Measurements from ENCODE around the gene SYNJ2.

The SYNJ2 gene

DNA sequence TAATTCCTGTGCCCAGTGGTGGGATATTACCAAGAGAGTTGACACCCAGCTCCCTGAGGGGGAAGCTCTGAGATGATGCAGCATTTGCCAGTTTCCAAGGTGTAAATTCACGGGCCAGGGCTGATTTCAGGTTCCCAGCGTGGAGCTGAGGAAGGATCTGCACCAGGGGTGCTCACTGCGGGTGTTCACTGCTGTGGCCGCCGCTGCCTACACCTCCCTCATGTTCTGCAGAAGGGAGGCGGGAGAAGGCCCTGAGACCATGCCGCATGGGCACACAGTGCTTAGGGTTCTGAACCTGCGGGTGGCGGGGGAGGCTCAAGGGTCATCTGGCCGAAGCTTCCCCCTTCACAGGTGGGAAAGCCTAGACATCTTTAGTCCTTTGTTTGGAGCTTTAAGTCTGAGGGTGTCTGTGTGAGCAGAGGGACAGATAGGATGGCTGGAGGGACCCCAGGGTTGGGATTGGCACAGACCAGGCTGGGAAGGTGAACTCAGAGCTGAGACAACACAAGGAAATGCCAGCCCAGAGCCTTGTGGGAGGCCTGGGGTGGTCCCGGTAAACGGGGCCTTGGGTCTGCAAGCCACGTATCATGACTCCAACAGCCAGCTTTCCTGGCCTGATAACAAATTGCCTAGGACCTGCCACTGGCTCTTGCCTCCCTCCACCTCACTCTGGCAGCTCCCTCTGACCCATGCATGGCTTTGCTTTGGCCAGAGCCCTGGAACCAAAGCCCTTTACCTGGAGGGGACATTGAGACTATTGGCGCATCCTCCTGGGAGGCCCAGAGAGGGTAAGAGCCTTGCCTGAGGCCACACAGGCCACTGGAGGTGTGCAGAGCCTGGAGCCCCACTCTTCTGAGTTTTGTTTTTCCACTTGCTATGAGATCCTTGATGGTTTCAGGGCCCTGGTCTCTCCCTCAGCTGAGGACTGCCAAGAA lies 40.4 kb downstream of the SYNJ2 start:
- TF ChIP-seq ZBTB7A (IDR thresholded peaks at IDR 0.05; ENCODE audit: low read depth) (no peak), TEAD4 (IDR thresholded peaks at IDR 0.05) (no peak), EP300 (IDR thresholded peaks at IDR 0.05; ENCODE audit: borderline replicate concordance) (no peak), TAF1 (IDR thresholded peaks at IDR 0.05; ENCODE audit: low read depth) (no peak), YY1 (IDR thresholded peaks at IDR 0.05; ENCODE audit: low read depth) (no peak), TCF12 (IDR thresholded peaks at IDR 0.05; ENCODE audit: low read depth) (no peak)
- TF ChIP-seq, protein P1, sequence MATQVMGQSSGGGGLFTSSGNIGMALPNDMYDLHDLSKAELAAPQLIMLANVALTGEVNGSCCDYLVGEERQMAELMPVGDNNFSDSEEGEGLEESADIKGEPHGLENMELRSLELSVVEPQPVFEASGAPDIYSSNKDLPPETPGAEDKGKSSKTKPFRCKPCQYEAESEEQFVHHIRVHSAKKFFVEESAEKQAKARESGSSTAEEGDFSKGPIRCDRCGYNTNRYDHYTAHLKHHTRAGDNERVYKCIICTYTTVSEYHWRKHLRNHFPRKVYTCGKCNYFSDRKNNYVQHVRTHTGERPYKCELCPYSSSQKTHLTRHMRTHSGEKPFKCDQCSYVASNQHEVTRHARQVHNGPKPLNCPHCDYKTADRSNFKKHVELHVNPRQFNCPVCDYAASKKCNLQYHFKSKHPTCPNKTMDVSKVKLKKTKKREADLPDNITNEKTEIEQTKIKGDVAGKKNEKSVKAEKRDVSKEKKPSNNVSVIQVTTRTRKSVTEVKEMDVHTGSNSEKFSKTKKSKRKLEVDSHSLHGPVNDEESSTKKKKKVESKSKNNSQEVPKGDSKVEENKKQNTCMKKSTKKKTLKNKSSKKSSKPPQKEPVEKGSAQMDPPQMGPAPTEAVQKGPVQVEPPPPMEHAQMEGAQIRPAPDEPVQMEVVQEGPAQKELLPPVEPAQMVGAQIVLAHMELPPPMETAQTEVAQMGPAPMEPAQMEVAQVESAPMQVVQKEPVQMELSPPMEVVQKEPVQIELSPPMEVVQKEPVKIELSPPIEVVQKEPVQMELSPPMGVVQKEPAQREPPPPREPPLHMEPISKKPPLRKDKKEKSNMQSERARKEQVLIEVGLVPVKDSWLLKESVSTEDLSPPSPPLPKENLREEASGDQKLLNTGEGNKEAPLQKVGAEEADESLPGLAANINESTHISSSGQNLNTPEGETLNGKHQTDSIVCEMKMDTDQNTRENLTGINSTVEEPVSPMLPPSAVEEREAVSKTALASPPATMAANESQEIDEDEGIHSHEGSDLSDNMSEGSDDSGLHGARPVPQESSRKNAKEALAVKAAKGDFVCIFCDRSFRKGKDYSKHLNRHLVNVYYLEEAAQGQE (IDR thresholded peaks at IDR 0.05; ENCODE audit: low read depth) = no peak
- TF ChIP-seq, protein P2, sequence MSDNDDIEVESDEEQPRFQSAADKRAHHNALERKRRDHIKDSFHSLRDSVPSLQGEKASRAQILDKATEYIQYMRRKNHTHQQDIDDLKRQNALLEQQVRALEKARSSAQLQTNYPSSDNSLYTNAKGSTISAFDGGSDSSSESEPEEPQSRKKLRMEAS (IDR thresholded peaks at IDR 0.05) = no peak

DNA sequence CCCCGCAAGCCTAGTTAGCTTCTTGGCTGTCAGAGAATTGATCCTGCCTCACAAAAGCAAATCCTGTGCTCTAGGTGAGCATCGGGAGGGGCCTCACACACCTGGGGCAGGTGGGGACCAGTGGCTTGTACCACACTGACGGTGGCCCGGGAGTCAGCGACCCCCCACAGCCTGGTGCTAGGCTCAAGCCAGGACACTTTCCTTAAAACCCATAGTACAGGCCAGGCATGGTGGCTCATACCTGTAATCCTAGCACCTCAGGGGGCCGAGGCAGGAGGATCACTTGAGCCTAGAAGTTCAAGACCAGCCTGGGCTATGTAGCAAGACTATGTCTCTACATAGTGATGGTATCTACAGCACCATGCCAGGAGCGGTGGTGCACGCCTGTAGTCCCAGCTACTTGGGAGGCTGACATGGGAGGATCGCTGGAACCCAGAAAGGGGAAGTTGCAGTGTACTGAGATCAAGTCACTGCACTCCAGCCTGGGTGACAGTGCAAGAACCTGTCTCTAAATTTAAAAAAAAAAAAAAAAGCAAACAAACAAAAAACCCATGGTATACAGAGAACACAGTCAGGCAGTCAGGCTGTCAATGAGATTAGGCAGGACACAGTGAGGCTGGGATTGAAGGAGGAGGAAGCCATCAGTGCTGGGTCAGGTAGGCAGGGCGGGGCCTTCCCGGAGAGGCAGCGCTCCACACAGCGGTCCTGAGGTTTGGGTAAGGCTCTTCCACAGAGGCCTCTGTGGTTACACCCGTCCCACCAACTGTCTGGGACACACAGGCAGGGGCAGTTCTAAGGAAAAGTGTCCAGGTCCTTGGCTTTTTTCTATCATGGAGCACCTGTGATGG lies 41.3 kb downstream of the SYNJ2 start:
- TF ChIP-seq, protein P2 (IDR thresholded peaks at IDR 0.05) = no peak
- TF ChIP-seq CEBPB (IDR thresholded peaks at IDR 0.05) (no peak), YY1 (IDR thresholded peaks at IDR 0.05; ENCODE audit: low read depth) (no peak), RAD21 (IDR thresholded peaks at IDR 0.05; ENCODE audit: low read depth) (no peak), ZBTB7A (IDR thresholded peaks at IDR 0.05; ENCODE audit: low read depth) (no peak), NFIC (IDR thresholded peaks at IDR 0.05) (no peak), TEAD4 (IDR thresholded peaks at IDR 0.05) (no peak), TCF12 (IDR thresholded peaks at IDR 0.05; ENCODE audit: low read depth) (no peak)

DNA sequence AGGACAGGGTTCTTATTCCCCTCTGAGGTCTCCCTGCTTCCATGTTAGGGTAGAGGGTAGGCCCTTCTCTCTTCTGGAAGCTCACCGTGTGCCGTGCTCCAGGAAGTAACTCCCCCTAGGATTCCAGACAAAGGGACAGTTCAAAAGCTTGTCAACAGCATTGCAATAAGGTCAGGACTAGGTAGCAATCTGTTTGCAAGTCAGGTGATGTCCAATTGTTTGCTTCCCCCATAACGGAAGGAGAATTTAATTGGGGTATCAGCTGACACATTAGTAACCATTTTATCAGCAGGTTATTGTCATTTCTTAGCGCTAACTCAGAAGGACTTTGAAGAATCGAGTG lies 41.9 kb downstream of the SYNJ2 start:
- TF ChIP-seq TEAD4 (IDR thresholded peaks at IDR 0.05) (no peak), ZBTB7A (IDR thresholded peaks at IDR 0.05; ENCODE audit: low read depth) (no peak), TAF1 (IDR thresholded peaks at IDR 0.05; ENCODE audit: low read depth) (no peak), EGR1 (IDR thresholded peaks at IDR 0.05) (no peak), RAD21 (IDR thresholded peaks at IDR 0.05; ENCODE audit: low read depth) (no peak), YY1 (IDR thresholded peaks at IDR 0.05; ENCODE audit: low read depth) (no peak)
- TF ChIP-seq, protein P1 (IDR thresholded peaks at IDR 0.05; ENCODE audit: low read depth) = no peak

DNA sequence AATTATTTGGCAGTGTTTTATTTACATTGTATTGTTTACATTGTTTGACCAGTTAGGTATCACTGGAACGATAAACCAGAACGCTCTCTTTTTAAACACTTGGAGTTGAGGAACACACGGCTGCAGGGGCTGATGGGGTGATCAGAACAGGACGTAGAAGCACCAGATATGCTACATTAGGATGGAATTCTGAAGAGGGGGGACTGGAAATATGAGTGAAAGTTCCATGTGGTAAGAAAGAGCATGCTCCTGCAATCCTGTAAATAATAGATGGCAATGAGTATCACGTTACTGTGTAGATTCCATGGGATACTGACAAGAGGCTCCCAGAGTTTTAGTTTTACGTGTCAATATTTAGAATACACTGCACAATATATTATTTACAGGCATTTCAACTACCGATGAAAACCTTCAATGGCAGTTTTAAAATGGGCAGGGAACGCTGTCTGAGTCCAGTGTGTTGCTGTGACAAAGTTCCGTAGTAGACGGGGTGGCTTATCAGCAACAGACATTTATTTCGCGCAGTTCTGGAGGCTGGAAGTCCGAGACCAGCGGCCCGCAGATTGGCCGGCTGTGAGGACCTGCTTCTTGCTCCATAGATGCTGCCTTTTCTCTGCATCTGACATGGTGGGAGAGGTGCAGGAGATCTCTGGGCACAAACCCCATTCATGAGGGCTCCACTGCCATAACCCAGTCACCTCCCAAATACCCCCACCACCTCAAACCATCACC lies 43.1 kb downstream of the SYNJ2 start:
- TF ChIP-seq ZBTB7A (IDR thresholded peaks at IDR 0.05; ENCODE audit: low read depth) (no peak), TCF12 (IDR thresholded peaks at IDR 0.05; ENCODE audit: low read depth) (no peak), EP300 (IDR thresholded peaks at IDR 0.05; ENCODE audit: borderline replicate concordance) (no peak), CEBPB (IDR thresholded peaks at IDR 0.05) (no peak), RAD21 (IDR thresholded peaks at IDR 0.05; ENCODE audit: low read depth) (no peak), TEAD4 (IDR thresholded peaks at IDR 0.05) (no peak), EGR1 (IDR thresholded peaks at IDR 0.05) (no peak), YY1 (IDR thresholded peaks at IDR 0.05; ENCODE audit: low read depth) (no peak), NFIC (IDR thresholded peaks at IDR 0.05) (no peak), CREB1 (IDR thresholded peaks at IDR 0.05; ENCODE audit: low read depth) (no peak)
- TF ChIP-seq, protein P3, sequence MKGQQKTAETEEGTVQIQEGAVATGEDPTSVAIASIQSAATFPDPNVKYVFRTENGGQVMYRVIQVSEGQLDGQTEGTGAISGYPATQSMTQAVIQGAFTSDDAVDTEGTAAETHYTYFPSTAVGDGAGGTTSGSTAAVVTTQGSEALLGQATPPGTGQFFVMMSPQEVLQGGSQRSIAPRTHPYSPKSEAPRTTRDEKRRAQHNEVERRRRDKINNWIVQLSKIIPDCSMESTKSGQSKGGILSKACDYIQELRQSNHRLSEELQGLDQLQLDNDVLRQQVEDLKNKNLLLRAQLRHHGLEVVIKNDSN (IDR thresholded peaks at IDR 0.05) = no peak
- TF ChIP-seq, protein P2 (IDR thresholded peaks at IDR 0.05) = no peak
- TF ChIP-seq, protein P1 (IDR thresholded peaks at IDR 0.05; ENCODE audit: low read depth) = no peak

Data from Ishikawa (cell line).